H9 (cell line): ENCODE data around the gene VASH1. TPM values are rescaled to one million over a fixed set of nuclear protein-coding genes. Genes with fewer than 3 reads are reported as not detected.
A peak's percentile ranks its signal among the peaks of the same experiment; 100 is the strongest.

Source experiments
- DNase-seq: peaks from one replicate; pipeline ENCODE4 v3.0.0-alpha.2; 2017
- H2AFZ ChIP-seq: one replicate; pipeline ENCODE4 v1.6.1; 2013; ENCODE audit warnings: mild to moderate bottlenecking, low read length, control low read depth, moderate library complexity
- H2AK5ac ChIP-seq: 2 replicates; pipeline ENCODE4 v1.6.1; 2013; ENCODE audit warnings: low read length, control low read depth, mixed read lengths; ENCODE audit not compliant: insufficient read length
- H2BK120ac ChIP-seq: one replicate; pipeline ENCODE4 v1.6.1; 2013; ENCODE audit warnings: low read depth, mild to moderate bottlenecking, low read length, control low read depth, inconsistent platforms; ENCODE audit not compliant: poor library complexity, severe bottlenecking
- H2BK12ac ChIP-seq: 2 replicates; pipeline ENCODE4 v1.6.1; 2013; ENCODE audit warnings: low read length, control low read depth, mixed read lengths, low read depth; ENCODE audit not compliant: insufficient read length
- H2BK15ac ChIP-seq: 2 replicates; pipeline ENCODE4 v1.6.1; 2013; ENCODE audit warnings: low read depth, low read length, control low read depth
- H2BK20ac ChIP-seq: one replicate; pipeline ENCODE4 v1.6.1; 2013; ENCODE audit warnings: low read depth, mild to moderate bottlenecking, low read length, control low read depth, inconsistent platforms; ENCODE audit not compliant: poor library complexity, severe bottlenecking
- H2BK5ac ChIP-seq: 2 replicates; pipeline ENCODE4 v1.6.1; 2013; ENCODE audit warnings: low read length, control low read depth, mixed read lengths; ENCODE audit not compliant: insufficient read length
- H3K14ac ChIP-seq: 2 replicates; pipeline ENCODE4 v1.6.1; 2013; ENCODE audit warnings: low read length, control low read depth; ENCODE audit not compliant: insufficient read depth
- H3K18ac ChIP-seq: 2 replicates; pipeline ENCODE4 v1.6.1; 2013; ENCODE audit warnings: low read depth, mild to moderate bottlenecking, mixed read lengths, low read length, control low read depth; ENCODE audit not compliant: insufficient read length
- H3K23ac ChIP-seq: 2 replicates; pipeline ENCODE4 v1.6.1; 2013; ENCODE audit warnings: low read length, control low read depth, mixed read lengths, low read depth; ENCODE audit not compliant: insufficient read length
- H3K23me2 ChIP-seq: 2 replicates; pipeline ENCODE4 v1.6.1; 2013; ENCODE audit warnings: low read depth, mild to moderate bottlenecking, mixed read lengths, low read length, control low read depth; ENCODE audit not compliant: insufficient read length, poor library complexity, severe bottlenecking
- H3K27ac ChIP-seq: 2 replicates; pipeline ENCODE4 v1.5.1; 2013; ENCODE audit warnings: low read length, control low read depth, mixed read lengths, low read depth; ENCODE audit not compliant: insufficient read length
- H3K27me3 ChIP-seq: 2 replicates; pipeline ENCODE4 v1.6.1; 2013; ENCODE audit warnings: low read length, control low read depth, inconsistent platforms; ENCODE audit not compliant: insufficient read depth
- H3K4ac ChIP-seq: 2 replicates; pipeline ENCODE4 v1.6.1; 2013; ENCODE audit warnings: low read depth, mild to moderate bottlenecking, control low read depth, inconsistent platforms, low read length, moderate library complexity
- H3K4me1 ChIP-seq: 2 replicates; pipeline ENCODE4 v1.6.1; 2013; ENCODE audit warnings: low read length, control low read depth, inconsistent platforms; ENCODE audit not compliant: insufficient read depth
- H3K4me2 ChIP-seq: 2 replicates; pipeline ENCODE4 v1.6.1; 2013; ENCODE audit warnings: low read length, control low read depth, mixed read lengths; ENCODE audit not compliant: insufficient read length, insufficient read depth
- H3K56ac ChIP-seq: 2 replicates; pipeline ENCODE4 v1.6.1; 2013; ENCODE audit warnings: low read depth, mild to moderate bottlenecking, mixed read lengths, low read length, control low read depth; ENCODE audit not compliant: insufficient read length
- H3K79me1 ChIP-seq: 2 replicates; pipeline ENCODE4 v1.6.1; 2013; ENCODE audit warnings: low read depth, mild to moderate bottlenecking, moderate library complexity, low read length, control low read depth, inconsistent platforms; ENCODE audit not compliant: insufficient read depth, poor library complexity, severe bottlenecking
- H3K79me2 ChIP-seq: 2 replicates; pipeline ENCODE4 v1.6.1; 2013; ENCODE audit warnings: low read length, control low read depth, inconsistent platforms; ENCODE audit not compliant: insufficient read depth
- H3K9ac ChIP-seq: 2 replicates; pipeline ENCODE4 v1.6.1; 2013; ENCODE audit warnings: low read length, control low read depth, mixed read lengths; ENCODE audit not compliant: insufficient read length; ENCODE audit errors: extremely low read depth
- H3K9me3 ChIP-seq: one replicate; pipeline ENCODE4 v1.6.1; 2013; ENCODE audit warnings: low read depth, low read length, inconsistent platforms; ENCODE audit not compliant: control insufficient read depth
- H3T11ph ChIP-seq: one replicate; pipeline ENCODE4 v1.6.1; 2013; ENCODE audit warnings: mild to moderate bottlenecking, low read length, control low read depth, inconsistent platforms
- H4K20me1 ChIP-seq: one replicate; pipeline ENCODE4 v1.6.1; 2013; ENCODE audit not compliant: control insufficient read depth, insufficient read length, insufficient read depth
- H4K5ac ChIP-seq: 2 replicates; pipeline ENCODE4 v1.6.1; 2013; ENCODE audit warnings: low read depth, mild to moderate bottlenecking, mixed read lengths, low read length, control low read depth; ENCODE audit not compliant: insufficient read length
- H4K8ac ChIP-seq: replicated peaks from 2 replicates; pipeline ENCODE4 v1.6.1; 2013; ENCODE audit warnings: low read length, control low read depth, mixed read lengths, low read depth; ENCODE audit not compliant: insufficient read length
- H4K91ac ChIP-seq: 2 replicates; pipeline ENCODE4 v1.6.1; 2013; ENCODE audit warnings: low read depth, mild to moderate bottlenecking, moderate library complexity, mixed read lengths, low read length, control low read depth; ENCODE audit not compliant: insufficient read length
- H3K27ac Mint-ChIP-seq, 3 experiments: 2 replicates in 2 of 3; 3 replicates in 1 of 3; pipeline ENCODE4 v1.8.0; 2020 to 2021; ENCODE audit warnings: mixed read lengths in 3 of 3, mild to moderate bottlenecking in 1 of 3, moderate library complexity in 1 of 3
- H3K27me3 Mint-ChIP-seq: 2 replicates; pipeline ENCODE4 v1.8.0; 2021; ENCODE audit warnings: low read depth, mild to moderate bottlenecking, moderate library complexity, mixed read lengths
- H3K36me3 Mint-ChIP-seq, 3 experiments: 2 replicates in 2 of 3; 3 replicates in 1 of 3; pipeline ENCODE4 v1.8.0; 2020 to 2021; ENCODE audit warnings: low read depth in 3 of 3, mixed read lengths in 3 of 3; ENCODE audit not compliant: insufficient read depth in 1 of 3
- H3K4me1 Mint-ChIP-seq, 2 experiments: 2 replicates each; pipeline ENCODE4 v1.8.0; 2020; ENCODE audit warnings: mixed read lengths in 2 of 2
- H3K4me3 Mint-ChIP-seq, 2 experiments: 2 replicates in 1 of 2; 3 replicates in 1 of 2; pipeline ENCODE4 v1.8.0; 2020 to 2021; ENCODE audit warnings: mild to moderate bottlenecking in 2 of 2, mixed read lengths in 2 of 2, moderate library complexity in 1 of 2
- H3K9me3 Mint-ChIP-seq, 2 experiments: 2 replicates in 1 of 2; 3 replicates in 1 of 2; pipeline ENCODE4 v1.8.0; 2020; ENCODE audit warnings: mild to moderate bottlenecking in 2 of 2, mixed read lengths in 2 of 2, moderate library complexity in 1 of 2
- WGBS: extraction: QIAGEN DNeasy Blood & Tissue Kit; methylation state at CpG from one replicate; pipeline ENCODE4 v1.1.7; 2013; ENCODE audit warnings: missing lambda C conversion rate, low lambda C conversion rate, mixed read lengths; ENCODE audit not compliant: insufficient read length; ENCODE audit errors: extremely low coverage; 5-methylcytosine and 5-hydroxymethylcytosine counted together
- total RNA-seq: library from RNA; stranded (reverse); gene quantifications from 2 replicates; pipeline ENCODE4 v1.2.1, GENCODE V29; 2021
- TF ChIP-seq, protein P1 (sequence below): fragments of 200-600 bp; sonication (generic); conservative IDR thresholded peaks from 3 replicates; pipeline ENCODE4 v1.8.0; 2021; ENCODE audit warnings: antibody characterized with exemption, mild to moderate bottlenecking

VASH1 gene
- total RNA-seq, 1 experiment from 2014 or later: 5.8 TPM

DNA sequence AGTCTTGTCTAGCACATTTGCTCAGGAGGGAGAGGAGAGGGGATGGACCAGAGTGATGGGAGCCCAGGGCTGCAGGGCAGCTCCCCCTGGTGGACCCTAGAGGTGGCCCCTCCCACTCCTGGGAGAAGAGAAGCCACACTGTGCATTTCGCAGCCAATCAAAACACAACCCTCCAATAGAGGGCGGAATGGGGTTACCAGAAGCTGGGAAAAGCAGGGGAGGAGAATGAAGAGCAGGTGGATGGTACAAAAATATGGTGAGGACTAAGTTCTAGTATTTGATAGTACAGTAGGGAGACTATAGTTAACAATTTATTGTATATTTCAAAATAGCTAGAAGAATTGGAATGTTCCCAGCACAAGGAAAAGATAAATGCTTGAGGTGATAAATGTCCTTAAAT is 23.6 kb downstream of the VASH1 start:
- no peak overlapping the region for H3K18ac ChIP-seq
- H3T11ph ChIP-seq: no peak overlapping the region
- H3K36me3 Mint-ChIP-seq: peaks cover 22 to 64% (median 40%) of the 10 kb centered on the region in 3 experiments; a peak in 6 of 7 replicates
- no peaks in the 10 kb centered on the region for H3K79me2 ChIP-seq
- H3K27ac Mint-ChIP-seq: no peak overlapping the region
- H3K23ac ChIP-seq: no peak overlapping the region
- H4K91ac ChIP-seq: no peak overlapping the region
- H3K4me2 ChIP-seq: no peak overlapping the region
- no peak overlapping the region for H2BK15ac ChIP-seq
- H2BK12ac ChIP-seq: no peak overlapping the region
- no peak overlapping the region for H3K4me3 Mint-ChIP-seq
- no peak overlapping the region for H2AFZ ChIP-seq
- no peaks in the 10 kb centered on the region; the same call in 1 of the 2 replicates for H3K27me3 Mint-ChIP-seq
- H3K4me1 Mint-ChIP-seq: peaks cover 3 to 5% of the 10 kb centered on the region in 2 experiments; a peak in 2 of 4 replicates
- H3K9ac ChIP-seq: no peak overlapping the region
- H3K27ac ChIP-seq: no peak overlapping the region
- H2BK120ac ChIP-seq: no peak overlapping the region
- H4K5ac ChIP-seq: no peak overlapping the region
- no peak overlapping the region for H2AK5ac ChIP-seq
- TF ChIP-seq, protein P1, sequence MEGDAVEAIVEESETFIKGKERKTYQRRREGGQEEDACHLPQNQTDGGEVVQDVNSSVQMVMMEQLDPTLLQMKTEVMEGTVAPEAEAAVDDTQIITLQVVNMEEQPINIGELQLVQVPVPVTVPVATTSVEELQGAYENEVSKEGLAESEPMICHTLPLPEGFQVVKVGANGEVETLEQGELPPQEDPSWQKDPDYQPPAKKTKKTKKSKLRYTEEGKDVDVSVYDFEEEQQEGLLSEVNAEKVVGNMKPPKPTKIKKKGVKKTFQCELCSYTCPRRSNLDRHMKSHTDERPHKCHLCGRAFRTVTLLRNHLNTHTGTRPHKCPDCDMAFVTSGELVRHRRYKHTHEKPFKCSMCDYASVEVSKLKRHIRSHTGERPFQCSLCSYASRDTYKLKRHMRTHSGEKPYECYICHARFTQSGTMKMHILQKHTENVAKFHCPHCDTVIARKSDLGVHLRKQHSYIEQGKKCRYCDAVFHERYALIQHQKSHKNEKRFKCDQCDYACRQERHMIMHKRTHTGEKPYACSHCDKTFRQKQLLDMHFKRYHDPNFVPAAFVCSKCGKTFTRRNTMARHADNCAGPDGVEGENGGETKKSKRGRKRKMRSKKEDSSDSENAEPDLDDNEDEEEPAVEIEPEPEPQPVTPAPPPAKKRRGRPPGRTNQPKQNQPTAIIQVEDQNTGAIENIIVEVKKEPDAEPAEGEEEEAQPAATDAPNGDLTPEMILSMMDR: peak; percentile 98
- no peak overlapping the region for H3K4ac ChIP-seq
- no peaks in the 10 kb centered on the region for H3K4me1 ChIP-seq
- no peaks in the 10 kb centered on the region for H3K23me2 ChIP-seq
- no peak overlapping the region for H3K14ac ChIP-seq
- no peak overlapping the region for H2BK5ac ChIP-seq
- H4K8ac ChIP-seq: no peak overlapping the region
- H3K9me3 ChIP-seq: no peaks in the 10 kb centered on the region
- H4K20me1 ChIP-seq: no peaks in the 10 kb centered on the region
- no peaks in the 10 kb centered on the region for H3K27me3 ChIP-seq
- no peaks in the 10 kb centered on the region for H3K79me1 ChIP-seq
- no CpG with 5 or more reads among the region's 2 CpGs for WGBS
- H3K56ac ChIP-seq: no peak overlapping the region
- DNase-seq: peak; percentile 90
- no peaks in the 10 kb centered on the region for H3K9me3 Mint-ChIP-seq
- H2BK20ac ChIP-seq: no peak overlapping the region
